Measurements from ENCODE around the gene COG5.

DNA sequence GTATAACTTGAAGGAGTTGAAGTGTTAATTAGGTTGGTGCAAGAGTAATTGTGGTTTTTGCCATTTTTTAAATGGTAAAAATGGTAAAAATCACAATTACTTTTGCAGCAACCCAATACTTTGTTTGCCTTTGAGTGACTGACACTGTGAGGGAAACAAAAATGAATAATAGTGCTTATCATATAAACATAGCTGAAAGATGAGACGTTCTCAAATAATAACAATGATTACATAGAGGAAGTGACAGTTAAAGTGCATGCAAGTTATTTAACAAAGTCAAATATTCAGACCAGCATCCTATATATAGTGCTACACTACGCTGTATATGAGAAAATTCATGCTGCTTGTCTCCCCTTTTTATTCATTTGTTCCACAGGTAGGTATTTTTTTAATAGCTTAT is 399.6 kb downstream of the COG5 start:
- no peak for TF ChIP-seq POLR2AphosphoS5 (IDR thresholded peaks at IDR 0.05; ENCODE audit: low read depth)
- TF ChIP-seq, protein P1, sequence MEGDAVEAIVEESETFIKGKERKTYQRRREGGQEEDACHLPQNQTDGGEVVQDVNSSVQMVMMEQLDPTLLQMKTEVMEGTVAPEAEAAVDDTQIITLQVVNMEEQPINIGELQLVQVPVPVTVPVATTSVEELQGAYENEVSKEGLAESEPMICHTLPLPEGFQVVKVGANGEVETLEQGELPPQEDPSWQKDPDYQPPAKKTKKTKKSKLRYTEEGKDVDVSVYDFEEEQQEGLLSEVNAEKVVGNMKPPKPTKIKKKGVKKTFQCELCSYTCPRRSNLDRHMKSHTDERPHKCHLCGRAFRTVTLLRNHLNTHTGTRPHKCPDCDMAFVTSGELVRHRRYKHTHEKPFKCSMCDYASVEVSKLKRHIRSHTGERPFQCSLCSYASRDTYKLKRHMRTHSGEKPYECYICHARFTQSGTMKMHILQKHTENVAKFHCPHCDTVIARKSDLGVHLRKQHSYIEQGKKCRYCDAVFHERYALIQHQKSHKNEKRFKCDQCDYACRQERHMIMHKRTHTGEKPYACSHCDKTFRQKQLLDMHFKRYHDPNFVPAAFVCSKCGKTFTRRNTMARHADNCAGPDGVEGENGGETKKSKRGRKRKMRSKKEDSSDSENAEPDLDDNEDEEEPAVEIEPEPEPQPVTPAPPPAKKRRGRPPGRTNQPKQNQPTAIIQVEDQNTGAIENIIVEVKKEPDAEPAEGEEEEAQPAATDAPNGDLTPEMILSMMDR (IDR thresholded peaks at IDR 0.05; ENCODE audit: insufficient read depth, low read length), result no peak
